GM12865 (cell line): ENCODE results near the gene RNF114.

Experiments
- DNase-seq: peaks from one replicate; pipeline ENCODE4 v3.0.0; 2010; ENCODE audit warnings: low read depth
- H3K4me3 ChIP-seq: 2 replicates; pipeline ENCODE4 v1.5.1; 2011; ENCODE audit warnings: mild to moderate bottlenecking, low read depth, low read length, control low read depth
- TF ChIP-seq, protein P1 (sequence below): IDR thresholded peaks from 2 replicates; pipeline ENCODE4 v1.5.1; 2011; ENCODE audit warnings: low read length, control low read depth, low read depth, inconsistent platforms; ENCODE audit not compliant: insufficient read depth; ENCODE audit errors: missing control alignments

RNF114 gene, protein sequence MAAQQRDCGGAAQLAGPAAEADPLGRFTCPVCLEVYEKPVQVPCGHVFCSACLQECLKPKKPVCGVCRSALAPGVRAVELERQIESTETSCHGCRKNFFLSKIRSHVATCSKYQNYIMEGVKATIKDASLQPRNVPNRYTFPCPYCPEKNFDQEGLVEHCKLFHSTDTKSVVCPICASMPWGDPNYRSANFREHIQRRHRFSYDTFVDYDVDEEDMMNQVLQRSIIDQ

DNA sequence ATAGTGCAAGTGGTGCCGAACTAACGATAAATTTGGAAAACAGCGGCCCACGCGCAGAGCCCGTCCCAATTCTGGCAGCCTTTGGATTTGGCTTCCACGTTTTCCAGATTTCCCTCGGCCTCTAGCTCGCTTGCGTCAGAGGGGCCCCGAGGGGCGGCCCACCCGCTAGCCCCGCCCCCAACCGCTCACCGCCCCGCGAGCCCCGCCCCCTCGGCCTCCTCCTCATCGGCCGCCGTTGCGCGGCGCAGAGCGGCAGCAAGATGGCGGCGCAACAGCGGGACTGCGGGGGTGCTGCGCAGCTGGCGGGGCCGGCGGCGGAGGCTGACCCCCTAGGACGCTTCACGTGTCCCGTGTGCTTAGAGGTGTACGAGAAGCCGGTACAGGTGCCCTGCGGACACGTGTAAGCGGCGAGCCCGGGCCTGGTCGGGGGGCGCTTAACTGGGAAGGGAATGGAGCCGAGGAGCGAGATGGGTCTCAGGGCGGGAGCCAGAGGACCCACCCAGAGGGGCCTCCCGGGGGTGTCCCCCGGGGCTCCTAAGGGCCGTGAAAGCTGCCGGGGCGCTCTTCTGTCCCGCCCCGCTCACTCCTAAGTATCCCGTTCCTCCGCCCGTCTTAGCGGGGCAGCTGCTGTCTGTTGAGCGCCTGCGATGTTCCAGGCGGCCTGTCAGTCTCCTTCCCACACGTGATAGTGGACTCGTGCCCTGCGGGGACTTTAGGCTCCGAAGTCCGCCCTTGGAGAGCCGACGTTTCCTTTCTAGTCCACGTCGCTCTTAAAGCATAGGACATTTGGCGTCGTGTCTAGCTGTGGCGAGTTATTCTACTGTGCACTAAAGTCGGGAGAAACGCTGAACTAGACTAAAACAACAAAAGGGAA is at the start of gene RNF114:
TSS of gene RNF114 (plus strand) at position 245 of the 874 bp plus-strand sequence. CDS start at position 261, 16 bp downstream.
- TF ChIP-seq, protein P1, sequence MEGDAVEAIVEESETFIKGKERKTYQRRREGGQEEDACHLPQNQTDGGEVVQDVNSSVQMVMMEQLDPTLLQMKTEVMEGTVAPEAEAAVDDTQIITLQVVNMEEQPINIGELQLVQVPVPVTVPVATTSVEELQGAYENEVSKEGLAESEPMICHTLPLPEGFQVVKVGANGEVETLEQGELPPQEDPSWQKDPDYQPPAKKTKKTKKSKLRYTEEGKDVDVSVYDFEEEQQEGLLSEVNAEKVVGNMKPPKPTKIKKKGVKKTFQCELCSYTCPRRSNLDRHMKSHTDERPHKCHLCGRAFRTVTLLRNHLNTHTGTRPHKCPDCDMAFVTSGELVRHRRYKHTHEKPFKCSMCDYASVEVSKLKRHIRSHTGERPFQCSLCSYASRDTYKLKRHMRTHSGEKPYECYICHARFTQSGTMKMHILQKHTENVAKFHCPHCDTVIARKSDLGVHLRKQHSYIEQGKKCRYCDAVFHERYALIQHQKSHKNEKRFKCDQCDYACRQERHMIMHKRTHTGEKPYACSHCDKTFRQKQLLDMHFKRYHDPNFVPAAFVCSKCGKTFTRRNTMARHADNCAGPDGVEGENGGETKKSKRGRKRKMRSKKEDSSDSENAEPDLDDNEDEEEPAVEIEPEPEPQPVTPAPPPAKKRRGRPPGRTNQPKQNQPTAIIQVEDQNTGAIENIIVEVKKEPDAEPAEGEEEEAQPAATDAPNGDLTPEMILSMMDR, result no peak
- peak within 1 kb of the TSS; percentile 95 for H3K4me3 ChIP-seq
- DNase-seq, result peak; percentile 95

DNA sequence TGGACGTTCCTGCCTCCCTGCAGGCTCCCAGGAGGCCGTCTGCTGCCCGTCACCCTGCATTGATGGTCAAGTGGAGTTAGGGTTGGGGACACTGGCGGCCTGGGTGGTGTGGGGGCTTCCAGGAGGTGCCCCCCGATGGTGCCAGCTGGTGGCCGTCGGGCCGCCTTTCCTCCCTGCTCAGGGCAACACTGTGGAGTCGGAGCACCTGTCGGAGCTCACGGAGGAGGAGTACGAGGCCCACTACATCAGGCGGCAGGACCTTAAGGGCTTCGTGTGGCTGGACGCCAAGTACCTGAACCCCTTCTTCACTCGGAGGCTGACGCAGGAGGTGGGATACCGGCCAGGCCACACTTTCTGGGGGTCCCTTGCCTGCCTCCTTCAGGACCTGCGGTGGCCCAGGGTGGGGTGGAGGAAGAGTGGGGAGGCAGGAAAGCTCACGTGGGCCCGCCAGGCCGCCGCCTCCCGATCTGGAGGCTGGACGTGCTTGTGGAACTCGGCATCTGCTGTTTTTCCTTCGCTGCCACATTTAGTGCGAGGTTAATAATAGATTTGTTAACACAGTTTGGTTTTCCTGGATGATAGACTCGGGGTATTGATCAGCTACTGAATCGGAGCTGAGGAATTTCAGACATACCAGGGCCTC is 49.5 kb upstream of the RNF114 start:
- TF ChIP-seq, protein P1, result no peak
- DNase-seq, result no peak
- H3K4me3 ChIP-seq, result no peak overlapping the region

GRCh38 chr20:49887251-49888211 is 48.7 kb upstream of the RNF114 start:
- H3K4me3 ChIP-seq, result no peak overlapping the region
- no peak for DNase-seq
- TF ChIP-seq, protein P1, result no peak

DNA sequence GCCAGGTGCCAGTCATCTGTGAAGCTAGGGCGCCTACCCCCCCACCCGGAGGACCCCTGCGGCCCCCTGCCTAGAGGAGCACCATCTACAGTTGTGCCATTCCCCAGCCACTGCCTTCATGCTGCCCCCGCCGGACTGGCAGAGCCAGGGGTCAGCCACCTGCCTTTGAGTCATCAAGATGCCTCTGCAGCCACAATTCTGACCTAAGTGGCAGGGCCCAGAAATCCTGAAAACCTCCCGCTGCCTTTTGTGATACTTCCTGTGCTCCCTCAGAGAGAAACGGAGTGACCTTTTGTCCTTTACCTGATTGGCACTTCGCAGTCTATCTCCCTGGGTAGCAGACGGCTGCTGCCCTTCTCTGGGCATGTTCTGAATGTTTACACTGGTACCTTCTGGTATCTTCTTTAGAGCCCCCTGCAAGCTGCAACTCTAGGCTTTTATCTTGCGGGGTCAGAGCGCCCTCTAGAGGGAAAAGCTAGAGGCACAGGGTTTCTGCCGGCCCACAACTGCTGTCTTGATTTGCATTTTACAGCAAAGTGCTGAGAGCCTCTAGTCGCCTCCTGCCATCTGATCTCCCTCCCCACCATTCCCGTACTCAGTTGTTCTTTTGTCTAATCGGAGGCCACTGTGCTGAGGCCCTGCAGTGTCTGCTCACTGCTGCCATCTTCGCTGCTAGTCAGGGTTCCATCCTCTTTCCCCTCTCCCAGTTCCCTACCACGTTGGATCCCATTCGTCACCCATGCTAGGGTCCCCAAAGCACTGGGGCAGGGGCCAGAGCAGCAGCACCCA is 47.8 kb upstream of the RNF114 start:
- no peak overlapping the region for H3K4me3 ChIP-seq
- TF ChIP-seq, protein P1, result peak; percentile 86
- peak; percentile 80 for DNase-seq

GRCh38 chr20:49889001-49889934 is 46.9 kb upstream of the RNF114 start:
- H3K4me3 ChIP-seq, result no peak overlapping the region
- DNase-seq, result no peak
- TF ChIP-seq, protein P1, result no peak
